ENCODE results near the gene ESRRB. TPM values are rescaled to one million over a fixed set of nuclear protein-coding genes. Genes with fewer than 3 reads are reported as not detected.

Gene ESRRB
- total RNA-seq, 3 donors from 2014 or later (not counting 1 experiment from before 2014, with no cell fraction given), result 0.45 to 1.3 TPM; not detected in 1

DNA sequence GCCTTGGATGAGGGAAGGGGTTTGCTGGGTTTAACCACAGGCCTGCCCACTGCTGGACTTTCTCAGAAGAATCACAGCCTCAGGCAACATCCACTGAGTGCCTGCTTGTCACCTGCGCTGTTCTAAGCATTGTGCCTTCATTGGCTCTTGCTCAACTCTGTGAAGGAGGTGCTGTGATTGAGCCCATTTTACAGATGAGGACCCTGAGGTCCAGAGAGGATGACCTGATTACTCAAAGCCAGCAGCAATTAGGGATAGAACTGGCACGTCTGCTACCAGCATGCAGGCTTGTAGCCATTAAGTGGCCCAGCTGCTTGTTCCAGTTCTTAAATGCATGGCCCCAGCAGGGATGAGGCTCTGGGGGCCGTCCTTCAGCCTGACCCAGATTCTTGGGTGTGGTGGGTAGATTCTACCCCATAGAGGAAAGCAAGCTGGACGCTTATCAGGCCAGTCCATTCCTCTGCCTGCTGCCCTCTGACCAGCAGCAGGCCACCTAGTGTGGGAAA is 54.6 kb downstream of the ESRRB start:
- Mint-ChIP-seq H3K9me3 (no peaks in the 10 kb centered on the region), H3K27me3 (ENCODE audit: low read depth in 2 of 2) (peaks cover 12 to 15% of the 10 kb centered on the region in 2 donors), H3K27ac (no peak overlapping the region), H3K36me3 (no peaks in the 10 kb centered on the region), H3K4me1 (no peaks in the 10 kb centered on the region), H3K4me3 (no peak overlapping the region)
- 88% methylated on average over 4 of the region's 4 CpGs for WGBS (ENCODE audit: insufficient coverage)
- no peaks in the 10 kb centered on the region for H3K4me1 ChIP-seq (ENCODE audit: control insufficient read depth, insufficient read depth, low read length)
- intact Hi-C loops (cut with micrococcal nuclease), result no loop called here
- ATAC-seq, result no peak
- no peak overlapping the region for H3K27ac ChIP-seq (ENCODE audit: low read length)
- no peaks in the 10 kb centered on the region for H3K9me3 ChIP-seq (ENCODE audit: control insufficient read depth, insufficient read depth, low read length)
- no peak for DNase-seq
- no peaks in the 10 kb centered on the region for H3K27me3 ChIP-seq (ENCODE audit: control insufficient read depth, insufficient read depth, low read length)
- no peak overlapping the region for H3K4me3 ChIP-seq (ENCODE audit: low read length)
- H3K36me3 ChIP-seq (ENCODE audit: control insufficient read depth, insufficient read depth, low read length), result no peaks in the 10 kb centered on the region
- TF ChIP-seq, protein P1, sequence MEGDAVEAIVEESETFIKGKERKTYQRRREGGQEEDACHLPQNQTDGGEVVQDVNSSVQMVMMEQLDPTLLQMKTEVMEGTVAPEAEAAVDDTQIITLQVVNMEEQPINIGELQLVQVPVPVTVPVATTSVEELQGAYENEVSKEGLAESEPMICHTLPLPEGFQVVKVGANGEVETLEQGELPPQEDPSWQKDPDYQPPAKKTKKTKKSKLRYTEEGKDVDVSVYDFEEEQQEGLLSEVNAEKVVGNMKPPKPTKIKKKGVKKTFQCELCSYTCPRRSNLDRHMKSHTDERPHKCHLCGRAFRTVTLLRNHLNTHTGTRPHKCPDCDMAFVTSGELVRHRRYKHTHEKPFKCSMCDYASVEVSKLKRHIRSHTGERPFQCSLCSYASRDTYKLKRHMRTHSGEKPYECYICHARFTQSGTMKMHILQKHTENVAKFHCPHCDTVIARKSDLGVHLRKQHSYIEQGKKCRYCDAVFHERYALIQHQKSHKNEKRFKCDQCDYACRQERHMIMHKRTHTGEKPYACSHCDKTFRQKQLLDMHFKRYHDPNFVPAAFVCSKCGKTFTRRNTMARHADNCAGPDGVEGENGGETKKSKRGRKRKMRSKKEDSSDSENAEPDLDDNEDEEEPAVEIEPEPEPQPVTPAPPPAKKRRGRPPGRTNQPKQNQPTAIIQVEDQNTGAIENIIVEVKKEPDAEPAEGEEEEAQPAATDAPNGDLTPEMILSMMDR (IDR thresholded peaks at IDR 0.05), result no peak

DNA sequence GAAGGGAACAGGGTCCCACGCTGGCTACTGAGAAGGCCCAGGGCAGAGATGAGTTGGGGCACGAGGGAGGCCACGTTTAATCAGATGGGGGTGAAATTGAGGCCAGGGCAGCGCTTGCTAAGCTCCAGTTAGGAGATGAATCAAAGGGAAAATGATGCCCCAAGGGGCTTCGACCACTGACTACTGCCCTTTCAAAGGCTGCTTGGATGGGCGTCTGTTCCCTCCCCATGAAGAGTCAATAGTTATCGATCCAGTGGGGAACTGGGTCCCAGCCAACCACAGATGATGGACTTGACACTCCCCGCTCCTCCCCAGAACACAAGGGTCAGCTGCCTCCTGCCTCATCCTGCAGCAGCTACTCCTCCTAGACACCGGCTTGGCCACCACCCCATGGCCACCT is 55.6 kb downstream of the ESRRB start:
- H3K36me3 ChIP-seq (ENCODE audit: control insufficient read depth, insufficient read depth, low read length), result no peaks in the 10 kb centered on the region
- 81% methylated on average over 9 of the region's 9 CpGs for WGBS (ENCODE audit: insufficient coverage)

DNA sequence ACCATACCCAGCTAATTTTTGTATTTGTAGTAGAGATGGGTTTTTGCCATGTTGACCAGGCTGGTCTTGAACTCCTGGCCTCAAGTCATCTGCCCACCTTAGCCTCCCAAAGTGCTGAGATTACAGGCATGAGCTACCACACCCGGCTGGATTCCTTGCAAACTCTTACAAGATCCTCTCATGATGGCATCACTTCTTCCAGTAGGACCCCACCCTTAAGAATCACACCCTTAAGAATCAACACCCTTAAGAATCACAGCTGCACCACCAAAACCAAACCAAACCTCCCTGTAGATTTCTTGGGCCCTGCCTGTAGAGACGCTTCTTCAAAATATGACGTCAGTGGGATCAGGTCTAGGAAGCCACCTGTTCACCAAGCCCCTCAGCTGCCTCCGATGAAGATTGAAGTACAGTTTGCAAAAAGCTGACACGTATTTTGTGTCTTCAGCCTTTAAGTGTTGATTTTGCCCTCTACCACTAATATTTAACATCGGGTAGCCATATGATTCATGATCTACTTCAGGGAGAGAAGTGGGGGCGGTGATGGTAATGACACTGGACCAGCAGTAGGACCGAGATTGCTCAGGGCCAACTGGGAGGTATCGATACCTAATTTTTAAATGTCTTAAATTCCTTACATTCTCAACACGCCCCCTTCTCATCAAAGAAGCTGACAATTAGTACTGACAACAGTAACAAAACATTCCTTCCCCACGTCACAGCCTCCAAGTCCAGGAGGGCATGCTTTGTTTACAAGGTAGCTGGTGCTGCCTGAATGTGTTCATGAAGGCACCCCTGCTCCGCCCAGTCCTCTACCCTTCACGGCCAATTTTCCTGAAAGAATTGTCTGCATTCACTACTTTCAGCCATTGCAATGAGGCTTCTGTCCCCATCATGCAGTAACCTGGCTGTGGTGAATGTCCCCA is 57.2 kb downstream of the ESRRB start:
- no peaks in the 10 kb centered on the region for H3K36me3 ChIP-seq (ENCODE audit: control insufficient read depth, insufficient read depth, low read length)
- H3K36me3 Mint-ChIP-seq, result no peaks in the 10 kb centered on the region
- intact Hi-C loops (cut with micrococcal nuclease), result no loop called here
- H3K4me3 ChIP-seq (ENCODE audit: low read length), result no peak overlapping the region
- ATAC-seq (no peak), DNase-seq (no peak)
- H3K27me3 Mint-ChIP-seq (ENCODE audit: low read depth in 2 of 2), result peaks cover 10 to 12% of the 10 kb centered on the region in 2 donors
- H3K27ac Mint-ChIP-seq, result no peak overlapping the region
- TF ChIP-seq, protein P1 (IDR thresholded peaks at IDR 0.05), result no peak
- no peaks in the 10 kb centered on the region for H3K9me3 Mint-ChIP-seq
- 86% methylated on average over 13 of the region's 13 CpGs for WGBS (ENCODE audit: insufficient coverage)
- H3K9me3 ChIP-seq (ENCODE audit: control insufficient read depth, insufficient read depth, low read length), result no peaks in the 10 kb centered on the region
- H3K4me1 Mint-ChIP-seq, result no peaks in the 10 kb centered on the region
- no peak overlapping the region for H3K27ac ChIP-seq (ENCODE audit: low read length)
- H3K4me3 Mint-ChIP-seq, result no peak overlapping the region
- H3K27me3 ChIP-seq (ENCODE audit: control insufficient read depth, insufficient read depth, low read length), result no peaks in the 10 kb centered on the region
- no peaks in the 10 kb centered on the region for H3K4me1 ChIP-seq (ENCODE audit: control insufficient read depth, insufficient read depth, low read length)

More for the DNA sequence above, 55.6 kb downstream of the ESRRB start:
- no peaks in the 10 kb centered on the region for H3K9me3 ChIP-seq (ENCODE audit: control insufficient read depth, insufficient read depth, low read length)
- H3K27ac ChIP-seq (ENCODE audit: low read length), result no peak overlapping the region
- H3K4me3 Mint-ChIP-seq, result no peak overlapping the region
- intact Hi-C loops (cut with micrococcal nuclease), result no loop called here
- H3K4me3 ChIP-seq (ENCODE audit: low read length), result no peak overlapping the region
- H3K9me3 Mint-ChIP-seq, result no peaks in the 10 kb centered on the region
- H3K4me1 Mint-ChIP-seq, result no peaks in the 10 kb centered on the region
- H3K27me3 ChIP-seq (ENCODE audit: control insufficient read depth, insufficient read depth, low read length), result no peaks in the 10 kb centered on the region
- H3K27me3 Mint-ChIP-seq (ENCODE audit: low read depth in 2 of 2), result peaks cover 10 to 12% of the 10 kb centered on the region in 2 donors
- DNase-seq (no peak), ATAC-seq (no peak)
- H3K27ac Mint-ChIP-seq, result no peak overlapping the region
- no peaks in the 10 kb centered on the region for H3K4me1 ChIP-seq (ENCODE audit: control insufficient read depth, insufficient read depth, low read length)
- TF ChIP-seq, protein P1 (IDR thresholded peaks at IDR 0.05), result no peak
- no peaks in the 10 kb centered on the region for H3K36me3 Mint-ChIP-seq

Measured in natural killer cell (primary cell).